GM19239 (cell line): Measurements from ENCODE around the gene RD3L.
"Not testable (repeated sequence)": the region's sequence is repeated elsewhere in the genome, so short reads cannot be mapped to it uniquely, and the experiment has no call there.

Source experiments
- DNase-seq: peaks from one replicate; pipeline ENCODE4 v3.0.0; 2011; ENCODE audit warnings: low spot score; ENCODE audit not compliant: insufficient read length
- FAIRE-seq: peaks from 2 replicates; lab custom pipeline; 2011; peaks lifted over from hg19 to GRCh38; lab: Jason Lieb, UNC

RD3L gene

GRCh38 chr14:103941973-103942736, at the start of gene RD3L:
Gene RD3L (minus strand): TSS chr14:103942529. CDS start chr14:103941695, 834 bp downstream.
- FAIRE-seq (no peak), DNase-seq (no peak)

- DNase-seq (no peak), FAIRE-seq (no peak)
Measured at GRCh38 chr14:103989964-103990363, 47.6 kb upstream of the RD3L start.

DNA sequence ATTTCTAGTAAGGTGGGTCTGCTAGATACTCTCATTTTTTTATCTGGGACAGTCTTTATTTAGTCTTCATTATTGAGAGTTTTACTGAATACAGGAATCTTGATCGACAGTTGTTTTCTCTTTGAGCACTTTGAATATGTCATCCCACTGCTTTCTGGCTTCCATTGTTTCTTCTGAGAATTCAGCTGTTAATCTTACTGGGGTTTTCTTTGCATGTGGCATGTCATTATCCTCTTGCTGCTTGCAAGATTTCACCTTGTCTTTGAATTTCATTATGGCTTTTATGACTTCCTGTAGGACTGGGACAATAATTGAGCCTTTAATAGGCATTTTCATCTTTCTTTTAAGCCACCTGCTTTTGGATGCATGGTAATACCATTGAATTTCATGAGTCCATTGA, 46.7 kb upstream of the RD3L start:
- no peak for FAIRE-seq
- DNase-seq, result no peak

- DNase-seq, result no peak
Measured at GRCh38 chr14:103984196-103984595, 41.9 kb upstream of the RD3L start.

DNA sequence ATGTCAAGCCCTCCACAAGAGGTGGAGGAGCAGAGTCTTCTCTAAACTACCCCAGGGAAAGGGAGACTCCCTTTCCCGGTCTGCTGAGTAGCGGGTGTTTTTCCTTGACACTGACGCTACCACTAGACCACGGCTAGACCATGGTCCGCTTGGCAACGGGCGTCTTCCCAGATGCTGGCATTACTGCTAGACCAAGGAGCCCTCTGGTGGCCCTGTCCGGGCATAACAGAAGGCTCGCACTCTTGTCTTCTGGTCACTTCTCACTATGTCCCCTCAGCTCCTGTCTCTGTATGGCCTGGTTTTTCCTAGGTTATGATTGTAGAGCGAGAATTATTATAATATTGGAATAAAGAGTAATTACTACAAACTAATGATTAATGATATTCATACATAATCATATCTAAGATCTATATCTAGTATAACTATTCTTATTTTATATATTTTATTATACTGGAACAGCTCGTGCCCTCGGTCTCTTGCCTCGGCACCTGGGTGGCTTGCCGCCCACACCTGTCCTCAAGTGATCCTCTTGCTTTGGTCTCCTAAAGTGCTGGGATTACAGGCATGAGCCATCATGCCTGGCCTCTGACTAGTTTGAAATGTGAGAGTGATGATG, 38.4 kb upstream of the RD3L start:
- FAIRE-seq, DNase-seq: not testable (repeated sequence)

More at GRCh38 chr14:103984196-103984595, 41.9 kb upstream of the RD3L start:
- FAIRE-seq, result no peak

- FAIRE-seq (no peak), DNase-seq (no peak)
Measured at GRCh38 chr14:103974575-103974974, 32.2 kb upstream of the RD3L start.

DNA sequence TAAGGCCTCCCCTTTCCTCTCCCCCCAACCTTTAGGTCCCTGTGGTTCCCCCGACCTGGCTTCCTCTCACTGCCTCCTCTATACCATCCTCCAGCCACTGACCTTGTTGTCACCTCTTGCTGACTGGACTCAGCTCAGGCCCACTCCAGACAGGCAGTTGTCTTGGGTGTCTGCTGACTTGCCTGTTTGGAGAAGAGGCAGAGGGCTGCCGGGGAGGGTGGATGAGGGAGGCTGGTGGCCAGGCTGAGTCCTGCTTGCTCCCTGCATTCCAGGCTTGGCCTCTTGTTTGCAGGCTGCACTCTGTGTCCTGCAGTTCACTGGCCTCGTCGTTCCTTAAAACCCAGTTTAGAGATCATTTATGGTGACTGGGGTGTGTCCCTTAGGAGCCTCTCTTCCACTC, 31.0 kb upstream of the RD3L start:
- DNase-seq, result no peak
- FAIRE-seq, result no peak

GRCh38 chr14:103969961-103970360, 27.6 kb upstream of the RD3L start:
- DNase-seq, result no peak
- no peak for FAIRE-seq

- DNase-seq (no peak), FAIRE-seq (no peak)
Measured at GRCh38 chr14:103966631-103967030, 24.3 kb upstream of the RD3L start.

DNA sequence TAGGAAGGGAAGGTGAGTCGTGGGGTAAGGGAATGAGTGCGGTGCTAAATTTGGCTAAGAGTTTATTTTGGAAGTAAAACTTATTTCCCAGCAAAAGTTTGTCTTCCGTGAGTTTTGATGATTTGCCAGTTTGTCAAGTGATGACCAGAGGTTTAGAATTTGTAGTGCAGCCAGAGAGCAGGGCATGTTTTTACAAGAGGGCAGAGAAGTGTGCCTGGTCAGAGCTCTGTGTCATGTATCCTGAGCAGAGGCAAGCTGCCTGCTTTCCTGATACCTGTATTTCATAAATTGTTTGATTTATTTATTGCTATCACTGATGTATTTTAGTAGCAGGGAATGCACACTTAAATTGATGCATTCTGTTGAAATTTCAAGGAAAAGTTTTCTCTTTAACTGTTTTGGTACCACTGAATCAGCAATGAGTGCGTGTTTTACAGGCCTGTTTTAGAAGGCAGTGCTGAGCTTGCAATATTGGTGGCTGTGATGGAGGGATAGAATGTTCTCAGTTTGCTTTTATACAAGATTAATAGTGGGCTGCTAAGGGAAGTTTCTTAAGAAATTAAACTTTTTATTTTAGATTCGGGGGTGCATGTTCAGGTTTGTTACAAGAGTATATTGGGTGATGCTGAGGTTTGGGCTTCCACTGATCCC, 19.7 kb upstream of the RD3L start:
- FAIRE-seq (no peak), DNase-seq (no peak)

DNA sequence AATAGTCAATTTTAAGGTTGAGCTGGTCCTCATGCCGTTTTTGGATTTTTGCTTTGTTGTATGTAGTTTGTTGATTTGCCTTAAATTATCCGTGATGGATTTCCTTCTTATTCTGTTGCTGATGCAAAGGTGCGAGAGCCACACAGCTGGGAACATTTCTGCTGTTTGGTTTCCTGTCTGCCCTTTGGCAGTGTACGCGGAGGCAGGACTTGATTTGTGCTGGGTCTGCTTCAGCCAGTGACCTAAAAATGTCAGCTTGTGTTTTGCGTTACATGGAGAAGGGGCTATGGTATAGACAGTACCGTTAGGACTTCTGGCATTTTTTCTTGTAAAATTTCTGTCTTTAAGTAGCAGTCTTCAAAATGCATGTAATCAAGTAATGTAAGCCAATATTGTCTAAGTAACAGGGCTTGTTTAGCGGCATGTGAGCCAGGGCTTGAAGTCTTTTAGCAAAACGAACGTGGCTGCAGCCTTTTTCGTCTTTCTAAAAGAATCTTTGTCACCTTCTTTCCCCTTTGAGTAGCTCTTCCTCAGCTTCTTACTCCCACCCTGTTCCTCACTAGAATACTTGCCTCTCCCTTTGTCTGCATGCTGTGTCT, 18.2 kb upstream of the RD3L start:
- FAIRE-seq (no peak), DNase-seq (no peak)

DNA sequence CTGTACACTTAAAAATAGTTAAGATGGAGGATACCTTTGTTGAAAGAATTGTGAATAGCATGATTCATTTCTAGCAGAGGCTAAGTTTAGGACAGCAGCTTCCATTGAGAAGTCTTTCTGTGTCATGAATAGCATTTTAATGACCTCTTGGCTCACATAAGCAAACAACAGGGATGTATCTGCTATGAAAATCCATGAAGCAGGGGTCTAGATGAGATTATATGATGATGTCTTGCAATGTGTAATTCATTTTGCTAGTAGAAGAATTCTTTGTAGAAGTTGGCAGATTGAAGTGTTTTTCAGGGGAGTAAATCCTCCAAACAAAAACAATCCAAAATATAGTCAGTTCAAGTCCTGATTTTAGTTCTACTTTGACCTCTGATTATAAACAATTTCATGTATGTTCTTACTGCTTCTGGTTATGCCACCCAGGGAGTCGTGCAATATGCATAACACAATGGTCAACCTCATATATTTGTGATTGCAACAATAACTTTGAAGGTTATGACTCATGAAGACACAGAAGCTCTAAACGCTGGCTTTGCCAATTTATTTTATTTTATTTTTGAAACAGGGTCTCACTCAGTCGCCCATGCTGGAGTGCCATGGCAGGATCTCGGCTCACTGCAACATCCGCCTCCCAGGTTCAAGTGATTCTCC, 6.9 kb upstream of the RD3L start:
- FAIRE-seq (peak; percentile 4), DNase-seq (no peak)

DNA sequence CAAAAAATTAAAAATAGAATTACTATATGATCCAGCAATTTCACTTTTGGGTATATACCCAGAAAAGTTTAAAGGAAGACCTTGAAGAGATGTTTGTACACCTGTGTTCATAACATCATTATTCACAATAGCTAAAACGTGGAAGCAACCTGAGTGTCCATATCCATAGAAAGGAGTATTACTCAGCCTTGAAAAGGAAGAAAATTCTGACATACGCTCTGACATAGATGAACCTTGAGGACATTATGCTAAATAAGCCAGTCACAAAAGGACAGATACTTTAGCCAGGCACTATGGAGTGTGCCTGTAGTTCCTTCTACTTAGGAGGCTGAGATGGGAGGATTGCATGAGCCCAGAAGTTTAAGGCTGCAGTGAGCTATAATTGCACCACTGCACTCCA, 6.1 kb upstream of the RD3L start:
- FAIRE-seq (no peak), DNase-seq (no peak)

GRCh38 chr14:103946975-103947374, 4.6 kb upstream of the RD3L start:
- DNase-seq, result no peak
- FAIRE-seq, result no peak

GRCh38 chr14:103943673-103944072, 1.3 kb upstream of the RD3L start:
- DNase-seq, result no peak
- FAIRE-seq, result no peak

- DNase-seq (no peak), FAIRE-seq (no peak)
Measured at GRCh38 chr14:103941462-103941861, 867 bp downstream of the RD3L start.

- no peak for FAIRE-seq
- no peak for DNase-seq
Measured at GRCh38 chr14:103935102-103935501, 7.2 kb downstream of the RD3L start.

DNA sequence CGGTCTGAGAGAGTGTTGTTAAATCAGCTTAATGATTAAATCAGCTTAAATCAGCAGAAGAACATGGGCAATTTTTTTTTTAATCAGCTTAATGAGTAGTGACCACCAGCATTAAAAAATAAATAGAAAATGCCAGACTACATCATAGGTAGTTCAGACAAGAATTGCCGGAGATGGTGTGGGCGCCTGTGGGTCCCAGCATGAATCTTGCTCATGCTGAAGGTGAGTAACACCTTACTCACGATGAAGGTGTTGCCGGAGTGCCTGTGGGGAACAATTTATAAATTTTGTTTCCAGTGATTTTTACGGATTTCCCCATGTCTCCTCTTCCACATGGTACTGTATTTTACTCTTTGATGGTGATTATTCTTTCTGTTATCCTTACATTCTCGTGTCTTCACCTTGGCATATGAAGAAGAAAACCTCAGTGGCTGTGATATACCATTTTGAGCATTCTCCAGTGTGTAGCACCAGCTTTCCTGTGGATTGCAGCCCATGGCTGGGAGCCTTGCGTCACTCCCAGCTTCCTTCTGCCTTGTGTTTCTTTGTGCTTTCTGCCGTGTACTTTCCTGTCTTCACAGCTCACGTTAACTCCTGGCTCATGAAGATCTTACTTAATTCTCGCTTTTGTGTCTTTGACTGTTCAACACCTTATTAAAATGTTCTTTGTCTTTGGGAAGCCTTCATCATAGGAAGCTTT, 9.4 kb downstream of the RD3L start:
- no peak for DNase-seq
- no peak for FAIRE-seq

GRCh38 chr14:103931422-103931821, 10.9 kb downstream of the RD3L start:
- no peak for DNase-seq
- FAIRE-seq, result no peak

- DNase-seq (no peak), FAIRE-seq (no peak)
Measured at GRCh38 chr14:103930051-103930604, 12.2 kb downstream of the RD3L start.
